Measurements from ENCODE around the gene SMG7. TPM values are rescaled to one million over a fixed set of nuclear protein-coding genes. Genes with fewer than 3 reads are reported as not detected.
A peak's percentile ranks its signal among the peaks of the same experiment; 100 is the strongest.
"Not testable (repeated sequence)": the region's sequence is repeated elsewhere in the genome, so short reads cannot be mapped to it uniquely, and the experiment has no call there.

SMG7 gene, protein sequence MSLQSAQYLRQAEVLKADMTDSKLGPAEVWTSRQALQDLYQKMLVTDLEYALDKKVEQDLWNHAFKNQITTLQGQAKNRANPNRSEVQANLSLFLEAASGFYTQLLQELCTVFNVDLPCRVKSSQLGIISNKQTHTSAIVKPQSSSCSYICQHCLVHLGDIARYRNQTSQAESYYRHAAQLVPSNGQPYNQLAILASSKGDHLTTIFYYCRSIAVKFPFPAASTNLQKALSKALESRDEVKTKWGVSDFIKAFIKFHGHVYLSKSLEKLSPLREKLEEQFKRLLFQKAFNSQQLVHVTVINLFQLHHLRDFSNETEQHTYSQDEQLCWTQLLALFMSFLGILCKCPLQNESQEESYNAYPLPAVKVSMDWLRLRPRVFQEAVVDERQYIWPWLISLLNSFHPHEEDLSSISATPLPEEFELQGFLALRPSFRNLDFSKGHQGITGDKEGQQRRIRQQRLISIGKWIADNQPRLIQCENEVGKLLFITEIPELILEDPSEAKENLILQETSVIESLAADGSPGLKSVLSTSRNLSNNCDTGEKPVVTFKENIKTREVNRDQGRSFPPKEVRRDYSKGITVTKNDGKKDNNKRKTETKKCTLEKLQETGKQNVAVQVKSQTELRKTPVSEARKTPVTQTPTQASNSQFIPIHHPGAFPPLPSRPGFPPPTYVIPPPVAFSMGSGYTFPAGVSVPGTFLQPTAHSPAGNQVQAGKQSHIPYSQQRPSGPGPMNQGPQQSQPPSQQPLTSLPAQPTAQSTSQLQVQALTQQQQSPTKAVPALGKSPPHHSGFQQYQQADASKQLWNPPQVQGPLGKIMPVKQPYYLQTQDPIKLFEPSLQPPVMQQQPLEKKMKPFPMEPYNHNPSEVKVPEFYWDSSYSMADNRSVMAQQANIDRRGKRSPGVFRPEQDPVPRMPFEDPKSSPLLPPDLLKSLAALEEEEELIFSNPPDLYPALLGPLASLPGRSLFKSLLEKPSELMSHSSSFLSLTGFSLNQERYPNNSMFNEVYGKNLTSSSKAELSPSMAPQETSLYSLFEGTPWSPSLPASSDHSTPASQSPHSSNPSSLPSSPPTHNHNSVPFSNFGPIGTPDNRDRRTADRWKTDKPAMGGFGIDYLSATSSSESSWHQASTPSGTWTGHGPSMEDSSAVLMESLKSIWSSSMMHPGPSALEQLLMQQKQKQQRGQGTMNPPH
- 36.6 TPM for total RNA-seq

DNA sequence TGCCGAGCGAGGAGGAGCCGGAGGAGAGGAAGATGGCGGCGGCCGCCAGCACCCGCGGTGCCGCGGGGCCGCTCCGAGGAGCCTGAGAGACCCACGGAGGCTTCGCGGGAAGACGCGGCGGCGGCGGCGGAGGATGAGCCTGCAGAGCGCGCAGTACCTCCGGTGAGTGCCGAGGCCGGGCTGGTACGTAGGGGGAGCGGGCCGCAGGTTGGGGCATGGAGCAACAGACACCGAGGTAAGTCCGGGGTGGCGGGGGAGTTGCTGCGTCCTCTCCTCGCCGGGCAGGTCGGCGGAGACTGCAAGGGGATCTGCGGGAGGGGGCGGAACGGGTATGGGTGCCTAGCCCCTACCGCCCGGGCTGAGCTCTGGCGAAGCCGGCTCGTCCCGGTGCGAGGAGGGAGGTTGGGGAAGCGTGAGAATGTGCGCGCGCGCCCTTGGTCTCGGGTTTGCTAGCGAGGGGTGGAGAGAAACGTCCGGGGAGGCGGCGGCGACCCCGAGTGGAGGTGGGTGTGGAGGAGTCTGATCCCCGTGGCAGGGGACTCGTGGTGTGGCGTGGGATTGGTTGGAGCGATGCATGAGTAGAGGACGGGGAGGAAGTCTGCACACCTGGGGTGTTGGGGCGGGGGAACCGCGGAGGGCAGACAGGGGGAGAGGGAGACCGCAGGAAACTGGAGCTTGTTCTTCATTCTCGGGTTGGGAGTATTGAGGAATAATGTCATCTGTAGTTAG, at the start of gene SMG7:
Gene SMG7 (plus strand): TSS at position 12 of the 729 bp plus-strand sequence. CDS start 122 bp downstream, at position 134.
- Histone ChIP-seq H3K27me3 (ENCODE audit: insufficient read depth, low read length) (no peaks in the 10 kb centered on the region), H3K4me1 (ENCODE audit: insufficient read depth, low read length) (peaks cover 43% of the 10 kb centered on the region), H3K9me3 (ENCODE audit: low read depth, low read length) (no peaks in the 10 kb centered on the region), H3K4me3 (ENCODE audit: low read length) (peak within 1 kb of the TSS; percentile 81)

DNA sequence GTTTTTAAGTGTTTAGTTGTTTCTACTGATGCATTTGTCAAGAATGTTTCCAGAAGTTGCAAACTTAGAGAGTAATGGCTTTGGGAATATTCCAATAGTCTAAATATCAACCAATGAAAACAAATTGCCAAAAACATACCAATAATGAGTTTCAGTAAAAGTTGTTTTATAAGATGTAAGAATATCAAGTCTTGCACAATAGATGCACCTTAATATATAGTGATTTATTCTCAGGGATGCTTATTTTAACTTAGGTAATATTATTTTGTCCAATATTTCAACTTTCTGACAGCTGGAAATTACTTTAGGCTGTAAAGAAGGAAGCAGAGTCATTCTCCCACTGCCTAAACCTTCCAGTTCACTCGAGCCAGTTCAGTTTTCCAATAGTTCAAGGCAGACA, 48.8 kb upstream of the SMG7 start:
- H3K27me3 ChIP-seq (ENCODE audit: insufficient read depth, low read length) = peaks cover 50% of the 10 kb centered on the region
- H3K4me1 ChIP-seq (ENCODE audit: insufficient read depth, low read length) = no peaks in the 10 kb centered on the region
- no peaks in the 10 kb centered on the region for H3K9me3 ChIP-seq (ENCODE audit: low read depth, low read length)
- H3K4me3 ChIP-seq (ENCODE audit: low read length) = no peak overlapping the region

DNA sequence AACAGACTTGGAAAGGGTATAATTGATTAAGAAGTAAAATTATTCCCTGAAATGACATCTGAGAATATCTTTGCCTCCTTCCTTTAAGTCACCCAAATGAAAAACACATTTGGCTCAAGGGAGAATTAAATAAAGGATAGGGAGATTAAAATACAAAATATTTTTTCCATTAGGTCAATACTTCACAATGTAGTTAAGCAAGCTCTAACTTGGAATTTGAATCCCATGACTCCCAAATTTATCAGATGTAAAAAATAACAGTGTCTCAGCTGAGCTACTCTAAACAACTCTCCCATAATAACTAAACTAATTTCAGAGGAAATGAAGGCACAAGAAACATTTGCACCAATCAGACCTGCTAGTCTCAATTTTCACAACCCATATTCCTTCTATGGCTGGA, 47.6 kb upstream of the SMG7 start:
- no peak overlapping the region for H3K4me3 ChIP-seq (ENCODE audit: low read length)

DNA sequence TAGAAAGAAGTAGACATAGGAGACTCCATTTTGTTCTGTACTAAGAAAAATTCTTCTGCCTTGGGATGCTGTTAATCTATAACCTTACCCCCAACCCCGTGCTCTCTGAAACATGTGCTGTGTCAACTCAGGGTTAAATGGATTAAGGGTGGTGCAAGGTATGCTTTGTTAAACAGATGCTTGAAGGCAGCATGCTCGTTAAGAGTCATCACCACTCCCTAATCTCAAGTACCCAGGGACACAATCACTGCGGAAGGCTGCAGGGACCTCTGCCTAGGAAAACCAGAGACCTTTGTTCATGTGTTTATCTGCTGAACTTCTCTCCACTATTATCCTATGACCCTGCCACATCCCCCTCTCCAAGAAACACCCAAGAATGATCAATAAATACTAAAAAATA, 44.7 kb upstream of the SMG7 start:
- H3K4me3 ChIP-seq (ENCODE audit: low read length); H3K4me1 ChIP-seq (ENCODE audit: insufficient read depth, low read length); H3K9me3 ChIP-seq (ENCODE audit: low read depth, low read length): not testable (repeated sequence)
- peaks cover 25% of the 10 kb centered on the region for H3K27me3 ChIP-seq (ENCODE audit: insufficient read depth, low read length)

More for the DNA sequence above, 47.6 kb upstream of the SMG7 start:
- no peaks in the 10 kb centered on the region for H3K4me1 ChIP-seq (ENCODE audit: insufficient read depth, low read length)
- no peaks in the 10 kb centered on the region for H3K9me3 ChIP-seq (ENCODE audit: low read depth, low read length)
- peaks cover 46% of the 10 kb centered on the region for H3K27me3 ChIP-seq (ENCODE audit: insufficient read depth, low read length)

DNA sequence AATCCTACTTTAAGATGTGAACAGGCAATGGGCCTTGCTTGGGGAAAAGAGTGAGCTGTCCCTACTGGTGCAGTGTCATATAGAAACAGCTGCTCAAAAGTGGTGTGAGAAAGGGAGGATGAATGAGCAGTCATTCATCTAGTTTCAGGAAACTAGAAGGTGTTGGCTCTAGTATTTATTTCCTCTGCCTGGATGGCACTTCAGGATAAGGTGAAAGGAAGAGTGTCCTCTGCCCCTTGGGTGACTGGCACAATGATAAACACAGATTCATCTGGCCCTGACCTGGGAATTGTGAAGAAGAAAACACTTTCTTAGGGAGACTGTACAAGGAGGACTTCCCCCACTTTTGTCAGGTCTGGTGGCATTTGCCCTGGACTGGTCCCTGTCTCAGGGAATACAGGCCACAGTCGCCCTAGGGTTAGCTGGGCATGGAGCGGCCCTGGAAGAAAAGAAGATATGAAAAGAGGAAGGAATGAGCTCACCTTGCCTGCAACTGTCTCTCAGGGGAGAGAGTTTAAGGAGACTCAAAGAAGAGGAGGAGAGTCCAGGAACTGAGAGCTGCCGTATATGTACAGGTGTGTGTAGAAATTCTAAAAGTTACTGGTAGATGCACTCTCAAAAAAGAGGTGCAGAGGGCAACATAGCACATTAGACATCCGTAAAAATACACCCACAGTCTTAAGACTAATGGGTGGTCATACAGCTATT, 40.3 kb upstream of the SMG7 start:
- Histone ChIP-seq H3K4me1 (ENCODE audit: insufficient read depth, low read length) (no peaks in the 10 kb centered on the region), H3K9me3 (ENCODE audit: low read depth, low read length) (no peaks in the 10 kb centered on the region), H3K27me3 (ENCODE audit: insufficient read depth, low read length) (peaks cover 18% of the 10 kb centered on the region), H3K4me3 (ENCODE audit: low read length) (no peak overlapping the region)

DNA sequence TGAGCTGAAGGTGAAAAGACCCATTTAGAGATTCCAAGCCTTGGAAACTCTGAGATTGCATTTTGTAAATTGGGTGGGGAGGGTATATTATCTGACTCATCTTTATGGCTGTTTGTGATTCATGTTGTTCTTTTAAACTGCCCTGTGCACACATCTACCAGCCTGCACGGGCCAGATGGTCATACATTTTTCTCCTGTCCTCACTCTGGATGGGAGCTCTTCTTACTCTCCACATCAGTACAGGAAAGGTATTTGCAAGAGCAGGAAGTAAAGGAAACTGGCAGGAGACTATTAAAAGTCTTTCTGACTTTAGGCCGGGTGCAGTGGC, 39.8 kb upstream of the SMG7 start:
- H3K27me3 ChIP-seq (ENCODE audit: insufficient read depth, low read length) = peaks cover 18% of the 10 kb centered on the region
- H3K4me3 ChIP-seq (ENCODE audit: low read length) = no peak overlapping the region
- H3K4me1 ChIP-seq (ENCODE audit: insufficient read depth, low read length) = no peaks in the 10 kb centered on the region

DNA sequence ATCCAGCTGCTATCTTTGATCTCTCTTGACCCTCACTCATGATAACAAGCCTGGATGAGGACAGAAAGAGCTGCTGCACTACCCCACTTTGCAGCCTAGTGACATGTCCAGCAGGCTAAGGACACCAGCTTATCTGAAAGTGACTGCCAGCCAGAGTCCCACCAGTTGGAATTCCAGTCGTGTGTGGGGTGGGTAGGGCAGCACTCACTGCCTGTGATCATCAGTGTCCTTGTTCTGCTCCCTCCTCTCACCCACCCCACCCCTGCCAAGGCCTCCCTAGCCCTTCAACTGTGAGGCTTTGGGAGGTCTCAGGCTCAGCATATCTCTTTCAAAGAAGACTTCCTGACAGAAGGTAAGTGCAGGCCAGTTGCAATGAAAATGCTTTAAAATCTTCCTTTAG, 38.6 kb upstream of the SMG7 start:
- no peaks in the 10 kb centered on the region for H3K4me1 ChIP-seq (ENCODE audit: insufficient read depth, low read length)
- no peak overlapping the region for H3K4me3 ChIP-seq (ENCODE audit: low read length)
- peaks cover 19% of the 10 kb centered on the region for H3K27me3 ChIP-seq (ENCODE audit: insufficient read depth, low read length)
- no peaks in the 10 kb centered on the region for H3K9me3 ChIP-seq (ENCODE audit: low read depth, low read length)

More for the DNA sequence above, 39.8 kb upstream of the SMG7 start:
- H3K9me3 ChIP-seq (ENCODE audit: low read depth, low read length) = no peaks in the 10 kb centered on the region

DNA sequence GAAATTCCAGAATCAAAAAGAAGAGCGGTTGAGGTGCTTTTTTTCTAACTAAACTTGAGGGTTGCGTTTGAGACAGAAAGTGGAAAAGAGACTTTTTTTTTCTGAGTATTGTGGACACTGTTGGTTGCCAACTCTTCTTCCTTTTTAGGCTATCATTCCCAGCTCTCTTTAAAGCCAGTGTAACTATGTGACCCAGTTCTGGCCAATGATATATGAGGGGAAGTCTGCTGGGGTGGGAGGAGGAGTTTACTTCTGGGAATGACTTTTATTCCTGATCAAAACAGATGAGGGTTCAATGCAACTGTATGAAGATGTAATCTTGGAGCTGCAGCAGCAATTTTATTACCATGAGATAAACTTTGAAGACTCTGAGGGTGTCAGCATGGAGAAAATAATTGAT, 36.8 kb upstream of the SMG7 start:
- Histone ChIP-seq H3K4me1 (ENCODE audit: insufficient read depth, low read length) (no peaks in the 10 kb centered on the region), H3K4me3 (ENCODE audit: low read length) (no peak overlapping the region), H3K27me3 (ENCODE audit: insufficient read depth, low read length) (peaks cover 17% of the 10 kb centered on the region), H3K9me3 (ENCODE audit: low read depth, low read length) (no peaks in the 10 kb centered on the region)

DNA sequence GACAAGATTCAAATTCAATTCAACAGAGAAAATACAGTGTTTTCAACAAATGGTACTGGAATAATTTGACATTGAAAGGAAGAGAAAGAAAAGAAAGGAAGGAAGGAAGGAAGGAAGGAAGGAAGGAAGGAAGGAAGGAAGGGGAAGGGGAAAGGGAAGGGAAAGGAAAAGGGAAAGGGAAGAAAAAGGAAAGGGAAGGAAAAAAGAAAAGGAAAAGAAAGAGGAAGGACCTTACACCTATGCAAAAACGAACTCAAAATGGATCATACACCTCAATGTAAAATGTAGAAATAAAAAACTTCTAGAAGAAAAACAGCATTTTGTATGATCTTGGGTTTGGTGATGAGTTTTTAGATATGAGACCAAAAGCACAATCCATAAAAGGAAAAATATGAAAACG, 34.2 kb upstream of the SMG7 start:
- Histone ChIP-seq H3K9me3 (ENCODE audit: low read depth, low read length) (no peaks in the 10 kb centered on the region), H3K4me1 (ENCODE audit: insufficient read depth, low read length) (no peaks in the 10 kb centered on the region), H3K4me3 (ENCODE audit: low read length) (no peak overlapping the region), H3K27me3 (ENCODE audit: insufficient read depth, low read length) (peaks cover 13% of the 10 kb centered on the region)

DNA sequence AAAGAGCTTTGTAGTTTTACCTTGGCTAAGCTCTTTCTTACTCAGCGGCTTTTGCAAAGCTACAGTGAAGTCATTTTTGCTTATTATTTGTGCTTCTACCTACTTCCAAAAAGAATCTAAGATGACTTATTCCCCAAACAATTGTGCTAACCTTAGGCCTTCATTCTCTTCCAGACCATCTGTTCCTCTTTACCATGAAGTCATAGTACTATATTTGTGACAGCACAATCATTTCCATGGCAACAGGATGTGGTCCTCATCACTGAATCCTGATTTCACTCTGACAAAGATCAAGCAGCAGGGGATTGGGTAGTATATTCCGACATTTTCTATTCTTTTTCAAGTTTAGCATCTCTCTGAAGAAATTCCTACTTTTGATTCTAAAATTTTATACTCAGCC, 29.3 kb upstream of the SMG7 start:
- H3K4me3 ChIP-seq (ENCODE audit: low read length) = no peak overlapping the region
- H3K27me3 ChIP-seq (ENCODE audit: insufficient read depth, low read length) = peaks cover 10% of the 10 kb centered on the region

DNA sequence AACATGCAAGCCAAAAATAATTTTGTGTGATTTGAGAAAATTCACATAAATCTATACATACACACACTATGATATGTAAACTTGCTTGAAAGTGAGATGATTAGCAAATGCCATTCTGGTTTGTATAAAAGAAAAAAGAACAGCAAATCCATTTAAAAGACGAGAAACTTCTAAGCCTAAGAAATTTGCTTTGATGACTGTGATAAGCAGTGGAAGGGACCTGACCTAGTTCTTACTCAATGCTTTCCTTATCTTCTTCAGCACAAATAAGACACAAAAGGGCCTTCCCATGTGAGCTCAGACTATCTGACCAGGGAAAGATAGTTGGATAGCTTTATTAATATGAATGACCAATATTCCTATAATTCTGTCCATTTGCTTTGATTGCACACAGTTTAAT, 28.8 kb upstream of the SMG7 start:
- H3K27me3 ChIP-seq (ENCODE audit: insufficient read depth, low read length) = peaks cover 10% of the 10 kb centered on the region
- H3K9me3 ChIP-seq (ENCODE audit: low read depth, low read length) = no peaks in the 10 kb centered on the region
- no peaks in the 10 kb centered on the region for H3K4me1 ChIP-seq (ENCODE audit: insufficient read depth, low read length)
- no peak overlapping the region for H3K4me3 ChIP-seq (ENCODE audit: low read length)

More for the DNA sequence above, 29.3 kb upstream of the SMG7 start:
- Histone ChIP-seq H3K4me1 (ENCODE audit: insufficient read depth, low read length) (no peaks in the 10 kb centered on the region), H3K9me3 (ENCODE audit: low read depth, low read length) (no peaks in the 10 kb centered on the region)

DNA sequence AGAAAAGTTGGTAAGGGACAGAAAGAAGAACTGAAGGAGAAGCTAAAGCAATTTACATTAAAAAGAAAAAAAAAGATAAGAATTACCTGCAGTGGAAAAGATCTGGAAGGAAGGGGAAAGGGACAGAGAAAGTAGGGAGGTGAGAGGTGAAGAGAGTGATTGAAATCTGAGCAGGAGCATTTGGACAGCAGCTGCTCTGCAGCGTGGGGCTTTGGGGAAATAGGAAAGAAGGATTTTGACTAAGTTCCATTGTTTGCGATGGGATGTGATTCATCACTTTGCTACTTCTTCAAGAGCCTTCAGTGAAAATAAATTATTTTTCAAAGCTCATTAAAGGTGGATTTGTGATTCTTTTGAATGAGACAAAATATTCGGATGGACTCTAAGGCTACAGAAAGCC, 28.1 kb upstream of the SMG7 start:
- H3K4me1 ChIP-seq (ENCODE audit: insufficient read depth, low read length) = no peaks in the 10 kb centered on the region
- H3K4me3 ChIP-seq (ENCODE audit: low read length) = no peak overlapping the region
- peaks cover 3% of the 10 kb centered on the region for H3K27me3 ChIP-seq (ENCODE audit: insufficient read depth, low read length)
- H3K9me3 ChIP-seq (ENCODE audit: low read depth, low read length) = no peaks in the 10 kb centered on the region

DNA sequence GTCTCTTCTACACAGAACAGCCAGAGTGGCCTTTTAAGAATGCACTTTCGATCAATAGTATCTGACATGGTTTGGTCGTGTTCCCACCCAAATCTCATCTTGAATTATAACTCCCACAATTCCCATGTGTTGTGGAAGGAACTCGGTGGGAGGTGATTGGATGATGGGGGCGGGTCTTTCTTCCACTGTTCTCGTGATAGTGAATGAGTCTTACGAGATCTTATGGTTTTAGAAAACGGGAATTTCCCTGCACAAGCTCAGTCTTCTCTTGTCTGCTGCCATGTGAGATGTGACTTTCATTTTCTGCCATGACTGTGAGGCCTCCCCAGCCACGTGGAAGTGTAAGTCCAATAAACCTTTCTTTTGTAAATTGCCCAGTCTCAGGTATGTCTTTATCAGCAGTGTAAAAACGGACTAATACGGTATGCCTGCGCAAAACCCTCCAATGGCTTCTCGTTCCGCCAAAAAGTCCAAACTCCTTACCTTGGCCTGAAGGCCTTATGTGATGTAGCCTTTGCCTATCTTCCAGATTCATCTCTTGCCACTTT, 23.0 kb upstream of the SMG7 start:
- Histone ChIP-seq H3K4me1 (ENCODE audit: insufficient read depth, low read length) (no peaks in the 10 kb centered on the region), H3K9me3 (ENCODE audit: low read depth, low read length) (no peaks in the 10 kb centered on the region), H3K27me3 (ENCODE audit: insufficient read depth, low read length) (peaks cover under 1% of the 10 kb centered on the region), H3K4me3 (ENCODE audit: low read length) (no peak overlapping the region)

DNA sequence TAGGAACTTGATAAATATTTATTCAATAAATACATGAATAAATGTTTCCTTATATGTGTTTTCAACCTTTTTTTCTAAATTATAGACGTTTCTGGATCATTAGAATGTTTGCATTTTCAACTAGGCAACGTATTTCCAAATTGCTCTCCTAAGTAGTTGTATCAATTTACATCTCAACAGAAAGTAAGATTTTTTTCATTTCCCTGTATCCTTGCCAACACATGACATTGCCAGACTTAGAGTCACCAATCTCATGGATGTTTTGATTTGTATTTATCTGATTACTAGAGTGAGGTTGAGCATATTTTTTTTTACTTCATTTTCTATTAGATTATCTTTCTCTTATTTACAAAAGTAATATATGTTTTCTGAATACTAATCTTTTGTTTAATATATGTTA, 22.2 kb upstream of the SMG7 start:
- Histone ChIP-seq H3K27me3 (ENCODE audit: insufficient read depth, low read length) (peaks cover 3% of the 10 kb centered on the region), H3K9me3 (ENCODE audit: low read depth, low read length) (no peaks in the 10 kb centered on the region), H3K4me1 (ENCODE audit: insufficient read depth, low read length) (no peaks in the 10 kb centered on the region), H3K4me3 (ENCODE audit: low read length) (no peak overlapping the region)
